Peyer's patch (tissue), 4 donors: ENCODE measurements around the gene REPS1.

Experiments used
- CTCF ChIP-seq, 6 experiments: fragments of 450-650 bp in 4 of 6; fragments of 200-600 bp in 2 of 6; sonication (generic) in 1 of 6; IDR thresholded peaks; one replicate each; pipeline ENCODE4 v1.5.1; 2017 to 2019; ENCODE audit warnings: antibody characterized with exemption in 6 of 6, mild to moderate bottlenecking in 3 of 6, moderate library complexity in 1 of 6
- POLR2A ChIP-seq, 2 donors: fragments of 450-650 bp; IDR thresholded peaks; one replicate each; pipeline ENCODE4 v1.5.1; 2017; ENCODE audit warnings: antibody characterized with exemption in 2 of 2, mild to moderate bottlenecking in 2 of 2, moderate library complexity in 2 of 2

- TF ChIP-seq CTCF (IDR thresholded peaks at IDR 0.05), result no peak
- no peak for TF ChIP-seq POLR2A (IDR thresholded peaks at IDR 0.05)
Observed at GRCh38 chr6:138923561-138923960, 64.5 kb downstream of the REPS1 start.
